ENCODE data around the gene NDUFS7.

The NDUFS7 gene

GRCh38 chr19:1383312-1384084, at the start of gene NDUFS7:
Gene NDUFS7, plus strand, starts transcription at chr19:1383907. Its CDS starts 20 bp downstream, at chr19:1383927.
- peak; percentile 99 for DNase-seq

- no peak for DNase-seq
These were observed 47.5 kb upstream of the NDUFS7 start for GRCh38 chr19:1336079-1336684.

- no peak for DNase-seq
These were observed 42.8 kb upstream of the NDUFS7 start for GRCh38 chr19:1340681-1341469.

DNA sequence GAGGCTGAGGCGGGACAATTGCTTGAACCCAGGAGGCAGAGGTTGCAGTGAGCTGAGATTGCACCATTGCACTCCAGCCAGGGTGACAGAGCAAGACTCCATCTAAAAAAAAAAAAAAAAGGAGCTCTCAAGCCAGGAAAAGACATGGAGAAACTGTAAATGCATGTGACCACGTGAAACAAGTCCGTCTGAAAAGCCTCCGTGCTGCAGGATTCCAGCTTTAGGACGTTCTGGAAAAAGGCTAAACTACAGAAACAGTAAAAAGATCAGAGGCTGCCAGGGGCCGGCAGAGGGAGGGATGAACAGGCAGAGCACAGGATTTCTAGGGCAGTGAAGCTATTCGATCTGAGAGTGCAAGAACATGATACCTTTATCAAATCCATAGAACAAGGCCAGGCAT, 40.7 kb upstream of the NDUFS7 start:
- DNase-seq, result no peak

DNA sequence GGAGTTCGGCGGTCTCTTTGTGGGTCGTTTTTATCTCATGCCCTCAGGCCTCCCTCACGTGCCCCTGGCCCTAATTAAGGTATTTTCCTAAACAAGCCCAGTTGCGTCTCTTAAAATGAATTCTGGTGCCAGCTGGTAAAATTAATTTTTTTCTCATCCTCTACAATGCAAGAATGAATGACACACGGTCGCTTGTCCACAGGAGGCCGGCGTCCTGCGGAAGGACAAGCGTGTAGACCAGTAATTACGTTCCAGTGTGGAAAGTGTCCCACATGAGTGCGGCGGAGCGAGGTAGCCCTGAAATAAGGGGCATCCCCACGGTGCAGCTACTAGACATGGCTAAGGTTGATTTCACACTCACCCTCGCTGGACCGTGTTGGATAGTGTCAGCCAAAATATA, 34.5 kb upstream of the NDUFS7 start:
- no peak for DNase-seq

DNA sequence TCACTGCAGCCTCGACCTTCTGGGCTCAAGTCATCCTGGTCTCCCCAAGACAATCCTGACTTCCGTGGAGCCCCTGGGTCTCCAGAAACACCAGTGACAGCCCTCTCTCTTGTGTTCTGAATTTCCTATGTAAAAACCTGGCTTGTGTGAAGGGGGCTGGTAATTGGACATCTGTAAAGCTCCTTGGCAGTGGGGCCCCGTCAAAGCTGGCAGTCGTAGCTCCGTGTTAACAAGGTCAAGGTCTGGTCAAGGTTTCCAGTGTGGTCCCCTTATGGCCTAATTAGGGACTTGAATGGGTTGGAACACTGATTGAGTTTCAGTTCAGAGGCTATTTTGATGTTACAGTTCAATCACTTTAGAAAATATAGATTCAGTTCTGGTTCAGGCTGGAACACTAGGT, 32.8 kb upstream of the NDUFS7 start:
- DNase-seq, result peak; percentile 72

DNA sequence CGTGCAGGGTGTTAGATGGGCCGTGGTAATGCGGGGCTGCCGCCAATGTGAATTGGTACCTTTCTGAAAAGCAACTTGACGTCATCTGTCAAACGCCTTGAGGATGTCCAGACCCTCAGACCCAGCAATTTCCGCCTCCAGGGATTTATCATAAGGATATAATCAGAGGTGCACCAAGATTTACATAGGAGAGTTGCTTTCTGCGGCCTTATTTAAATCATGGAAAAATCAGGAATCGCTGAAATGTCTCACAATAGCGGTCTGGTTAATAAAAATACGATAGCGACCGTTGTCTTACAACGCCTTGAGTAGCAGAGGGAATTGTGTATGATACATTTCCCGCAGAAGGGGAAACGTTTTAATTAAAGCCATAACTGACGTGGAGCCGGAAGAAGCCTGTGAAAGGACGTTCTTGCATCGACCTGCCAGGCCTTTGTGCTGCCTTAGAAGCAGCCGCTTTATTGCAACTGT, 32.3 kb upstream of the NDUFS7 start:
- peak; percentile 71 for DNase-seq

DNA sequence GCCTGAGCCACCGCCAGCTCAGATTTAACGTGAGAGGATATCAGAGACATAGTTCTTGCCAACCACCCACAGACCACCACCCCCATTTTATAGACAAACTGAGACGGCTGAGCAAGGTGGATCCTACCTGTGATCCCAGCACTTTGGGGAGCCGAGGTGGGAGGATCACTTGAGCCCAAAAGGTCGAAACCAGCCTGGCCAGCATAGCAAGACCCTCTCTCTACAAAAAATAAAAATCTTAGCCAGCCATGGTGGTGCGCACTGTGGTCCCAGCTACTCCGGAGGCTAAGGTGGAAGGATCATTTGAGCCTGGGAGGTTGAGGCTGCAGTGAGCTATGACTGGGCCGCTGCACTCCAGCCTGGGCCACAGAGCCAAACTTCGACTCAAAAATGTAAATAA, 30.6 kb upstream of the NDUFS7 start:
- no peak for DNase-seq

- DNase-seq, result peak; percentile 32
These were observed 28.6 kb upstream of the NDUFS7 start for GRCh38 chr19:1354970-1355567.

DNA sequence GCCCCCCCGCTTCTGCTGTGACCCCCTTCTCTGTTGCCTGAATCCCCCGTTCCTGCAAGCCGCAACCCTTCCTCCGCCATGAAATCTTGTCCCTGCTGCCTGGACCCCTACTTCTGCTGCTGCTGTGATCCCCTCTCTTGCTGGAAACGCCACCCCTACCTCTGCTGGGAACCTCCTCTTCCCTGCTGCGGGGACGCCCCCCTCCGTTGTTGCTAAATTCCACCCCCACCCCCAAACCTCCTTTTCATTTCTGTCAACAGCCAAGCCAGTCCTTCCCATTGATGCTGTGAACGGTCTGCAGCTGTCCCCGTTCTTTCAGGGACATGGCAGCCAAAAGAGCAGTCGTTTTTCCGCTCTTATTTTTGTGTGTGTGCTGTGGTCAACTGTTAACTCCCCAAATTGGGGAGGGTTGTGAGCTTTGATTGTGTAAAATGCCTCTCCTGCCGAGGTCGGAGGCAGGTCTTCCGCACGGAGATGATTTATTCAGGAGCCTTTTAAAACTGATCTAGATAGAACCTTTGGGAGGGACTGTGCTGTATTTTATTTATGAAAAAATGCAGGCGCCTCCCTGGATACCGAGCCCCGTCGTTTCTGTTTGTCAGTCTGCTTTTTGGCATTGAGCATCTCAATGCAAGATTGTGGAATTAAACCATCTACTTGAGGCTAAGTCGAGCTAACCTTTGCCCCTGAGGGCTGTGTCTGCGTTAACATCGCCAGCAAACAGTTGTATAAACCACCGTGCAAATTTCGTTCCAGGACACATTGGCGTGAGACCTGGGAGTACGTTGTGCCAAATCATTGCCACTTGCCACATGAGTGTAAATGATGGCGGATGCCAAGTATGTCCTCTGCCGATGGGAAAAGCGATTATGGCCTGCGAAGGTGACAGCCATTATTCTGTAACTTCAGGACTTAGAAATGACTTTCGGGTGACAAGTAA, 27.9 kb upstream of the NDUFS7 start:
- peak; percentile 80 for DNase-seq

DNA sequence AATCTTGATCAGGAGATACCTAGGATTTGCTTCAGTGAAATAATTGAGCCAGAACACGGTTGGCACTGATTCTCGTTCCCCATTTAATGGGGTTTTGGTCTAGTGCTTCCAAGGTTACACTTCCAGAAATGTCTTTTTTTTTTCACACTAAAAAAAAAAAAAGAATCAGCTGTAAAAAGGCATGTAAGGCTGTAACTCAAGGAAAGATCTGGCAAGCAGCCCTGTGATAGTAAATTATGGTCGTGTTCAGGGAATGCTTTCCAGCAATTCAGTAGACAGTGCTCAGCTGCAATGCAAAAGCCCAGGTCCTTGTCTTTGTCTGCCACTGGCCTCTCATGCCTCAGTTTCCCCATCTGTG, 27.2 kb upstream of the NDUFS7 start:
- no peak for DNase-seq

DNA sequence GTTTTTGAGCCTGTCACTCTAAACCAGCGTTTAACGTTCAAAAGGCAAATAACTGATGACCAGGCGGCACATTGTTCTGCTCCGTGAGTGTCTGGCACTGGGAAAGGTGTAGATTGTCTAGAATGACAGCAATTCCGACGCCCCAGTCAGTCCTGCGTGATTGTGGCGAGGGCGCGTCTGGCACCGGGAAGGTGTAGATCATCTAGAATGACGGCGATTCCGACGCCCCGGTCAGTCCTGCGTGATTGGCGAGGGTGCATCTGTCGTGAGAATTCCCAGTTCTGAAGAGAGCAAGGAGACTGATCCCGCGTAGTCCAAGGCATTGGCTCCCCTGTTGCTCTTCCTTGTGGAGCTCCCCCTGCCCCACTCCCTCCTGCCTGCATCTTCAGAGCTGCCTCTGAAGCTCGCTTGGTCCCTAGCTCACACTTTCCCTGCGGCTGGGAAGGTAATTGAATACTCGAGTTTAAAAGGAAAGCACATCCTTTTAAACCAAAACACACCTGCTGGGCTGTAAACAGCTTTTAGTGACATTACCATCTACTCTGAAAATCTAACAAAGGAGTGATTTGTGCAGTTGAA, 26.1 kb upstream of the NDUFS7 start:
- DNase-seq, result no peak

- peak; percentile 91 for DNase-seq
These were observed 23.4 kb upstream of the NDUFS7 start for GRCh38 chr19:1360126-1360817.

GRCh38 chr19:1360818-1361461, 22.8 kb upstream of the NDUFS7 start:
- DNase-seq, result no peak

- DNase-seq, result peak; percentile 88
These were observed 21.9 kb upstream of the NDUFS7 start for GRCh38 chr19:1361601-1362386.

DNA sequence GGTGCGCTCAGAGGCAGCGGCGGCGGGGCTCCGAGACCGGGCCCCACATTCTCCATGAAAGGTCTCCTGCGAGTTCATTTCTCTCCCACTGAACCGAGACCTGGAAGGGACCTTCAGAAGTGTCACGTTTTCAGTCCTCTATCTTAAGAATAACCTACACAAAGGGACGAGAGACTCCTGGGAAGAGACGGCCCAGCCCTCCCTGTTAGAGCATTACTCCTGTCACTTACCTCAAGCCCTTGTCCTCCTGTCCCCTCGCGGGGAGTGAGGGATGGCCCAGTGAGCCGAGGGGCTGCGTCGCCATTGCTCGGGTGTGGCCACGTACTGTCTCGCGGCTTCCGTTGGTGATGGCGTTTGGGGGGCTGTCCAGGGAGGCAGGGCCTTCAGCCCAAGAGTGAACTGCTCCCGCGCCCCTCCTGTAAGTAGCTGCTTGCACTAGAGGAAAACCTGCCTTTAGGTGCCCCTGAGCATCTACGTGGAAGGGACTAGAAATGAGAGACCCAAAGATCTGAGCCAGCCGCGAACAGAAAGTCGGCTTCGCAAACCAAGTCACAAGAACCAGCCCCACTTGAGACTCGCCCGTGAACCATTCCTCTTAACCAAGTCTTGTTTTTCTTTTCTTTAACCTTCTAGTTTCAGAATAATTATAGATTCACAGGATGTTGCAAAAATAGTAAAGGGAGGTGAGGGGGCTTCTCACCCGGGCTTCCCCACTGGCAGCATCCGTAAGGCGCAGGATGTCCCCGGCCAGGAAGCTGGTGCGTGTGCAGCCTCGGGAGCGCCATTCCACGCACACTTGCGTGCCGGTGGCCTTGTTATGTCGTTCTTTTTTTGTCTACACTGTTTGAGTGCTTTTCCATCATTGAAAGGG, 21.1 kb upstream of the NDUFS7 start:
- DNase-seq, result peak; percentile 76

- DNase-seq, result no peak
These were observed 20.1 kb upstream of the NDUFS7 start for GRCh38 chr19:1363599-1363998.

DNA sequence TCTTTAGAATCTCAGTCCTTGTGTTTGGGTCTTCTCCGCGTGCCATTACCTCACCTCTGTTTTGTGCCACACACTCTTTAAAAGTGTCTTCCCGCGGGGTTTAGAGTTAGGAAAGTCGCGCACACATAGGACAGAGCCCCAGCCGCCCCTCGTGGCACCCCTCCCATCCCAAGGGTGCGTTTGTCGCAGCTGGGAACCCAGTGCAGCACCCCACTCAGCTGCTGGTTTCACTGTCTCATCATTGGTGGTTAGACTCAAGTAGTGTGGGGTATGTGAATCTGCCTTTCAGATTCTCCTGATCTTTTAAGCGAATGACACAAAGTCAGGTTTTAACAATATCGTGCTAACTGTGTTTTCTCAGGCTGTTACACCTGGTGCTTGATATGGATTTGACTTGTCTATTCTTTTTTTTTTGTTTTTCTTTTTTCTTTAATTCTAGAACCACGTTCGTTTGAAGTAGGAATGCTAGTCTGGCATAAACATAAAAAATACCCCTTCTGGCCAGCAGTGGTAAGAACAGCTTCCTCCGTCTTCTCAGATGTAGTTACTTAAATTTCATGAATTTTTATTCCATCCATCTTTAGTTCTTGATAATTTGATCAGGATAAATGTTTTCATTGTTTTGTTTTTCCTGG, 19.5 kb upstream of the NDUFS7 start:
- no peak for DNase-seq

Measured in retina (tissue), 1 donor.